Measurements from ENCODE around the gene MCC.
A peak's percentile ranks its signal among the peaks of the same experiment; 100 is the strongest.

MCC gene

GRCh38 chr5:113330533-113331208, 157.6 kb downstream of the MCC start:
- no peak overlapping the region; the same call in 1 of the 2 replicates for H2AFZ ChIP-seq (ENCODE audit: low read length)
- H3F3A ChIP-seq (ENCODE audit: insufficient read depth, low read length), result no peaks in the 10 kb centered on the region

GRCh38 chr5:113329981-113330380, 158.3 kb downstream of the MCC start:
- no peak overlapping the region for H2AFZ ChIP-seq (ENCODE audit: low read length)
- H3K4me2 ChIP-seq (ENCODE audit: low read depth, low read length), result peak overlapping the region; percentile 35

More at GRCh38 chr5:113330533-113331208, 157.6 kb downstream of the MCC start:
- no peak overlapping the region for H3K9ac ChIP-seq (ENCODE audit: low read length)
- H3K9me2 ChIP-seq (replicated peaks; ENCODE audit: insufficient read depth, low read length), result no peaks in the 10 kb centered on the region
- peak overlapping the region; percentile 35 for H3K4me2 ChIP-seq (ENCODE audit: low read depth, low read length)
- 0 out of 2 replicates have a peak overlapping the region, but pooled peaks have one; percentile 22 for H3K4me3 ChIP-seq (ENCODE audit: low read length)
- TF ChIP-seq CTCF (IDR thresholded peaks at IDR 0.05; ENCODE audit: low read length) (peak; percentile 77), EZH2phosphoT487 (IDR thresholded peaks at IDR 0.05; ENCODE audit: low read length) (no peak)
- H3K4me1 ChIP-seq (ENCODE audit: low read length), result peaks cover 25% of the 10 kb centered on the region
- peak; percentile 81 for DNase-seq
- H3K36me3 ChIP-seq (replicated peaks; ENCODE audit: insufficient read depth, low read length), result no peaks in the 10 kb centered on the region
- no peaks in the 10 kb centered on the region for H3K79me2 ChIP-seq (ENCODE audit: low read length)
- H3K9me3 ChIP-seq (replicated peaks; ENCODE audit: insufficient read depth, low read length), result no peaks in the 10 kb centered on the region
- H4K20me1 ChIP-seq (ENCODE audit: insufficient read depth, low read length), result no peaks in the 10 kb centered on the region
- H3K27me3 ChIP-seq (replicated peaks; ENCODE audit: insufficient read depth, low read length), result no peaks in the 10 kb centered on the region
- no peak overlapping the region; the same call in 1 of the 2 replicates for H3K27ac ChIP-seq (ENCODE audit: low read length)

GRCh38 chr5:113325054-113325453, 163.2 kb downstream of the MCC start:
- H3K9me3 ChIP-seq (replicated peaks; ENCODE audit: insufficient read depth, low read length), result no peaks in the 10 kb centered on the region
- H3K4me2 ChIP-seq (ENCODE audit: low read depth, low read length), result no peak overlapping the region
- H3K27ac ChIP-seq (ENCODE audit: low read length), result no peak overlapping the region
- no peaks in the 10 kb centered on the region for H3K27me3 ChIP-seq (replicated peaks; ENCODE audit: insufficient read depth, low read length)
- no peaks in the 10 kb centered on the region for H4K20me1 ChIP-seq (ENCODE audit: insufficient read depth, low read length)
- H3K79me2 ChIP-seq (ENCODE audit: low read length), result no peaks in the 10 kb centered on the region
- H3K9me2 ChIP-seq (replicated peaks; ENCODE audit: insufficient read depth, low read length), result no peaks in the 10 kb centered on the region
- H3K9ac ChIP-seq (ENCODE audit: low read length), result no peak overlapping the region
- no peak for DNase-seq
- H3F3A ChIP-seq (ENCODE audit: insufficient read depth, low read length), result peaks cover 21% of the 10 kb centered on the region
- no peak for TF ChIP-seq EZH2phosphoT487 (IDR thresholded peaks at IDR 0.05; ENCODE audit: low read length)
- no peak for TF ChIP-seq CTCF (IDR thresholded peaks at IDR 0.05; ENCODE audit: low read length)
- no peak for TF ChIP-seq EZH2 (optimal IDR thresholded peaks at IDR 0.05; ENCODE audit: low read depth, low read length)
- peaks cover 42% of the 10 kb centered on the region for H3K4me1 ChIP-seq (ENCODE audit: low read length)
- H3K4me3 ChIP-seq (ENCODE audit: low read length), result no peak overlapping the region
- H3K36me3 ChIP-seq (replicated peaks; ENCODE audit: insufficient read depth, low read length), result no peaks in the 10 kb centered on the region
- no peak overlapping the region for H2AFZ ChIP-seq (ENCODE audit: low read length)

More at GRCh38 chr5:113329981-113330380, 158.3 kb downstream of the MCC start:
- no peak for DNase-seq
- H3K36me3 ChIP-seq (replicated peaks; ENCODE audit: insufficient read depth, low read length), result no peaks in the 10 kb centered on the region
- no peaks in the 10 kb centered on the region for H4K20me1 ChIP-seq (ENCODE audit: insufficient read depth, low read length)
- H3K27ac ChIP-seq (ENCODE audit: low read length), result no peak overlapping the region
- H3K4me3 ChIP-seq (ENCODE audit: low read length), result no peak overlapping the region
- TF ChIP-seq EZH2phosphoT487 (IDR thresholded peaks at IDR 0.05; ENCODE audit: low read length) (no peak), EZH2 (optimal IDR thresholded peaks at IDR 0.05; ENCODE audit: low read depth, low read length) (no peak), CTCF (IDR thresholded peaks at IDR 0.05; ENCODE audit: low read length) (no peak)
- no peaks in the 10 kb centered on the region for H3K79me2 ChIP-seq (ENCODE audit: low read length)
- H3K27me3 ChIP-seq (replicated peaks; ENCODE audit: insufficient read depth, low read length), result no peaks in the 10 kb centered on the region
- H3F3A ChIP-seq (ENCODE audit: insufficient read depth, low read length), result no peaks in the 10 kb centered on the region
- no peaks in the 10 kb centered on the region for H3K9me2 ChIP-seq (replicated peaks; ENCODE audit: insufficient read depth, low read length)
- H3K4me1 ChIP-seq (ENCODE audit: low read length), result peaks cover 25% of the 10 kb centered on the region
- H3K9me3 ChIP-seq (replicated peaks; ENCODE audit: insufficient read depth, low read length), result no peaks in the 10 kb centered on the region
- H3K9ac ChIP-seq (ENCODE audit: low read length), result no peak overlapping the region

Measured in MM.1S (cell line).